HG03060 (cell line): ENCODE data around the gene FOSB.

Experiments used
- ATAC-seq: cut with Tn5 transposase; IDR thresholded peaks from one replicate; pipeline ENCODE4 v1.9.1; 2021; ENCODE audit warnings: low read depth, moderate number of reproducible peaks; ENCODE audit not compliant: unreplicated experiment

FOSB gene

DNA sequence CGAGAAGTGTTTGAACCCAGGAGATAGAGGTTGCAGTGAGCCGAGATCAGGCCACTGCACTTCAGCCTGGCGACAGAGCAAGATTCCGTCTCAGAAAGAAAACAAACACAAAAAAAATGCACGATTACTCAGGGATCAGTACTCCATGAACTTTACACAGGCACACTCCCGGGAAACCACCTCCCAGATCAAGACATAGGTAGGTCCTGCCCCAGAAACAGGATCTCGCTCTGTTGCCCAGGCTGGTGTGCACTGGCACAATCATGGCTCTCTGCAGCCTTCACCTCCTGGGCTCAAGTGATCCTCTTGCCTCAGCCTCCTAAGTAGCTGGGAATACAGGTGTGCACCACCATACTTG, 50.7 kb downstream of the FOSB start:
- no peak for ATAC-seq

DNA sequence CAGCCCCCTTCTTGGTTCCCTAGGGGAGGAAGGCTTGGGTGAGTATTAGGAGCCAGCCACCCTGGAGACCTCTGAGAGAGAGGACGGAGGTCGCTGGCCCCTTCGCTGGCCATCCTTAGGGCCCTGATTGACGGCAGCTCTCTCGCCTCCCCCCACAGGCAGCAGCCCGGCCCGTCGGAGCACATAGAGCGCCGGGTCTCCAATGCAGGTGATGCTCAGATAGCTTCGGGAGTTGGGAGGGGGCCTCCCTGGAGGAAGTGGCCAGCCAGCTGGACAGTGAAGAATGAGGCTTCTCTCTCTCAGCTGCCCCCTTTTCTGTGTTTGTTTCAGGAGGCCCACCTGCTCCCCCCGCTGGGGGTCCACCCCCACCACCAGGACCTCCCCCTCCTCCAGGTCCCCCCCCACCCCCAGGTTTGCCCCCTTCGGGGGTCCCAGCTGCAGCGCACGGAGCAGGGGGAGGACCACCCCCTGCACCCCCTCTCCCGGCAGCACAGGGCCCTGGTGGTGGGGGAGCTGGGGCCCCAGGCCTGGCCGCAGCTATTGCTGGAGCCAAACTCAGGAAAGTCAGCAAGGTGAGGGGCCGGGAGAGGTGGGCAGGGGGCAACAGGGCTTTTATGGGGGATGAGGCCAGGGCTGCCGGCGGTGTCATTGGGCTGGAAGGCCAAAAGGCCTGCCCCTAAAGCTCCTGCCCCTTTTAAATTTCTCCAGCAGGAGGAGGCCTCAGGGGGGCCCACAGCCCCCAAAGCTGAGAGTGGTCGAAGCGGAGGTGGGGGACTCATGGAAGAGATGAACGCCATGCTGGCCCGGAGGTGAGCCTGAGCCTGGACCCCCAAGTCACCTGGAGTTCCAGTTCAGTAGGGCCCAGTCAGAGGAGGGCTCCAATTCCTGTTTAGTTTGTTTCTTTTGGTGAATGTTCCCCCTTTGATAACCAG, 54.5 kb downstream of the FOSB start:
- ATAC-seq: no peak

DNA sequence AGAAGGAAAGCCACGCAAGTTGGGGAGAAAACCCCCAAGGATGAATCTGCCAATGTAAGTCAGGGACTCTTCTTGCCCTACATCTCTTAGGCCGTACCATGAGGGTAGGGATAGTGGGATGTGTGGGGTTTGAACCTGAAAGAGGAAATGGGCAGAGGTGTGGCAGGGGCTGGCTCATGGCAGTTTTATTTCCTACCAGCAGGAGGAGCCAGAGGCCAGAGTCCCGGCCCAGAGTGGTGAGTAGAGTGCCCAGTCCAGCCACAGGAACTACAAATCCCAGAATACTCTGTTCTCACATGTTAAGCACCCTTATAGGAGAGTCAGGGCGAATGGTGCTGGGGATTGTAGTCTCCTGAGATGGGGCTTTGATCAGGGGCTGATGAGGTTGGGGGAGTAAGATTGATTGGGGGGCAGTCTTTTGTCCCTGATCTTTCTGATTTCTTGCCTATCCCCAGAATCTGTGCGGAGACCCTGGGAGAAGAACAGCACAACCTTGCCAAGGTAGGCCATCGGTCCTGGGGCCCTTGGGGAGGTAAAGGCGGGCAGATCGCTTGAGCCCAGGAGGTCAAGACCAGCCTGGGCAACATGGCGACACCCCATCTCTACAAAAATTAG, 56.0 kb downstream of the FOSB start:
- no peak for ATAC-seq

DNA sequence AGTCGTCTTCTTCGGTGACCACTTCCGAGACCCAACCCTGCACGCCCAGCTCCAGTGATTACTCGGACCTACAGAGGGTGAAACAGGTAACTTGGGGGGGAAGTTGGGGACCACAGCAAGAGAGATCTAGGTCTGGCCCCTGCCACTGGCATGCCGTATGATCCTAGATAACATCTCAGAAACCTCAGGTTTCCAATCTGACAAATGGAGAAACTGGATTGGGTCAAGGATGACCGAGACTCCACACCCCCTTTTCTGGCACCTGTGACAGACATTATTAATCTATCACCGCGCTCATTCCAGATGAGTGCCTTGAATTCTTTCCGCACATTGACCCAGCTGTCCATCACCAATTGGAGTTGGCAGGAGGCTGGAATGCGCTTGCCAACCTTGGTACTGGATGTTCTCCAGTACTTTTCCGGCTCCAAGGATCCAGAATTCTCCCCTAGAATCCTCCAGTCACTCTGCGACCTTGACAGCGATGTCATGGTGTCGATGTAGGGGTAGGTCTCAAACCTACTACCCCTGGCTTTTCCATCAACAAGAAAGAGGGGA, 56.9 kb downstream of the FOSB start:
- ATAC-seq: no peak
